GM19438 (cell line): Measurements from ENCODE around the gene SLC31A1.

ENCODE experiments used
- ATAC-seq: cut with Tn5 transposase; IDR thresholded peaks from one replicate; pipeline ENCODE4 v1.9.1; 2021; ENCODE audit warnings: low read depth; ENCODE audit not compliant: unreplicated experiment

The SLC31A1 gene

DNA sequence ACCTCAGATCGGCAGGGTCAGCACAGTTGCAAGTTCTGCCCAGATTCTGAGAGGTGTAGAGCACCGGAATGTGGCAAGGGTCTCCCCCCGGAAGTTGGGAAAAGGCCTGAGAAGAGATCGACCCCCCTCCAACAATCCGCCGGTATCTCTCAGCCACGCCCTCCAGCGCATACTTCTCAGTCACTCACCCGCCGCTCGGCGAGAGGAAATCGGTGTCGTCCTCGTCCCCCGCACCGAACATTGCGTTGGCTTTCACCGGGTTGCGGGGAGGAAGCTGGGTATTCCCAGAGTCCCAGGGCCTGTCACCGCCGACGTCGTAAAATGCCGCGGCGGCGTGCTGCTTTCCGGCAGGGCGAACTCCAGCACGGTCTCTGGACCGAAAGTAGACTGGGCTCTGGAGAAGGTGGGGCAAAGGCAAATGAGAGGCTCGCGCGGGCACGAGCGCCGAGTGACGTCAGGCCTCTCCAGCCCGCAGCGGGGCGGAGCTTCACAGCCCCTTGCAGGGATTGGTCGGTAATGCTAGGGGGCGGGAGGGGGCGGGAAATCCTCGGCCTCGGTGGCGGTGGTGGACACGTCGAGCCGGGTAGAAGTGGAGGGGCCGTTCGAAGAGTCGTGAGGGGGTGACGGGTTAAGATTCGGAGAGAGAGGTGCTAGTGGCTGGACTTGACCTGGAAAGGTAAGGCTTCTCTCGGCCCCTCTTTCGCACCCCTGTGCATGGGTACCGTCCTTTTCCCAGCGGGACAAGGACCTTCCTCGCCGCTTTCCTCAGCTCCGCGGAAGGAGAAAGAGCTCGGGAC lies at the start of gene SLC31A1, which contains the start of gene FKBP15:
TSS of gene SLC31A1 (plus strand) at position 542 of the 797 bp plus-strand sequence. CDS start 34,605 bp downstream, outside the sequence.
TSS of gene FKBP15 (minus strand) at position 275 of the 797 bp plus-strand sequence. CDS start at position 241, 34 bp downstream.
- ATAC-seq, result peak; percentile 84

DNA sequence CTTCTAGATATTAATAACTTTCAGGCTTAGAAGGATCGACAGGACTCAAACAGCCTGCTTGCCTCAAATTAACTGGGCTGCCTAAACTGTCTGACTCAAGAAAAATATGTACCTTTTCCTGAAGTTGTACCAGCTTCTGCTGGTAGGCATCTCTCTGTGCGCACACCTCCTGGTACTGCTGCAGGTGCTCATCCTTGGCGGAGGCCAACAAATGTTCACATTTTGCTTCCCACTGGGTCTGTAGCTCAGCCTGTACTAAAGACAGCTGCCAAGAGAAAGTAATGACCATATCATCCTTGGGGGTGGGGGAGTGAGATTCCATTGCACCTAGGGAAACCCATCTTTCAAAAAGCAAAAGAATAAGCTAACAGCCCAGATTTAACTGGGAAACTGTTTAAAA lies 48.0 kb upstream of the SLC31A1 start:
- no peak for ATAC-seq

DNA sequence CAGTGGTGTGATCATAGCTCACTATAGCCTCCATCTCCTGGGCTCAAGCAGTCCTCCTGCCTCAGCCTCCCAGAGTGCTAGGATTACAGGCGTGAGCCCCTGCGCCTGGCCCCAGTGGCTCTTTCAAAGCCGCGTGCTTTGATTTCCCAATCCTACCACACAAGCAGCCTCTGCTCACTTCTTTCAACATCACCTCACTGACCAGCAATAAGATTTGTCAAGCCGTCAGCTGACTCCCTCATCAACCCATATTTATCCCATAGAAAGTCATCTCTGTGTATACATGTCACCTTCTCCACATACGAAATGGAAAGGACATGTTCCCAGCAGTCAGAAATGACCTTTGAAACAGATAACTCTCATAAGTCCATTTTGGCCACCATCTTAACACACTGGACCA lies 44.5 kb upstream of the SLC31A1 start:
- no peak for ATAC-seq

DNA sequence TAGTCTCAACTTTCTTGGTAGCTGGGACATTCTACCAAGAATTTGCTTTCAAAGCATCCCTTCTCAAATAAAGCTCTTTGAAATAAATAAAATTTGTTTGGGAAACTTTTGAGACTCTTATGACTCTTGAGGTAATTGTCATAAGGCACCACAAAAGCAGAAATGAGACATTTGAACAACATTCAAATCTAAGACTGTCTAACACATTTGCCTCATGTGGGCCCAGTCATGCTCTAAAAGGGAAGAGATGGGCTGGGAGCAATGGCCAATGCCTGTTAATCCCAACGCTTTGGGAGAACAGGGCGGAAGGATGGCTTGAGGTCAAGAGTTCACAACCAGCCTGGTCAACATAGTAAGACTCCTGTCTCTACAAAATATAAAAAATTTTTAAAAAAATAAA lies 44.1 kb upstream of the SLC31A1 start:
- ATAC-seq, result no peak

DNA sequence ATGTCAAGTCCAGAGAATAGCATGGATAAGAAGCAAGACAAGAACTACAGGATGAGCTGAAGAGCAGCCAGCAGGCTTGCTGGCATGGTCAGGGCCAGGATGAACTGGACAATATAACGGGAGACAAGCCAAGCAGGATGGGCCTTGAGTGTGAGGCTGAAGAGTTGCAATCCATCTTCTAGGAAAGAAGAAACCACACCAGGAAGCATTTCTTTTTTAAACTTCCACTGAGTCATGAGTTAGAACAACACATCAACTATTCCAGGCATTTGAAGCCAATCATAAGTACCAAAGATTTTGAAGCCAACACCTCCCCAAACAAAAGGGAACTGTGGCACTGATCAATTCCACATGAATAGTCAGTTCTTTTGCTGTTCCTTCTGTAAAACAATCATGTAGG lies 43.3 kb upstream of the SLC31A1 start:
- ATAC-seq, result no peak

DNA sequence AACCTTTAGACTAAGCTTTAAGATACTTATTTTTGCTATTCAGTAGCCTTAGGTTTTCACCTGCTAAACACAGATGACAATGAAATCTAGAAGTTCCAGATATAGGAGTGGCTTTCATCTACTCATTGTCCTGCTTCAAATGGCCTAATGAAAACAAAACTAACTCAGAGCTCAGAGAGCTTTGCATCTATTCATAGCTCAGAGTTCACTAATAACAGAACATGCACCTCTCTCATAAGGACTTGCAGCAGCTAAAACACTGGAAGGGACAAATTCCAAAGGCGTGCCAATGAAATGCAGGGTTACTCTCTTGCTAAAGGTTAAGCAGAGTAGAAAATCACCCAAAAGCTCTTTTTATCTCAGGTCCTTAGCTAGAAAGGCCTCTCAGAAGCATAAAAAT lies 41.5 kb upstream of the SLC31A1 start:
- no peak for ATAC-seq

DNA sequence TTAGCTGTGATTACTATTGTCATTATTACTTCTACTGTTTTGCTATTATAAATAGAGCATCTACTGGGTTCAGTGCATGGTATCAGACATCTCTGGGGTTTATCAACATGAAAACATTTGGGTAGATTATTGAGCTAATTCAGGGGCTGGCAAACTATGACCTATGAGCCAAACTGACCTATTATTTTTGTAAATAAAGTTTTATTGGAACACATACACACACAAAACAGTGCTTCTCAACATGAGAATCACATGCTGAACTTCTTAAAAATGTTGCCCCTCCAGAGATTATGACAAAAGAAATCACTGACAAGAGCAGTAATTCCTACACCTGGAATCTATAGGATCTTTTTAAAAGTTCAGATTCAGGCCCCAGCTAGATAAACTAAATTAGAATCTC lies 40.2 kb upstream of the SLC31A1 start:
- no peak for ATAC-seq

DNA sequence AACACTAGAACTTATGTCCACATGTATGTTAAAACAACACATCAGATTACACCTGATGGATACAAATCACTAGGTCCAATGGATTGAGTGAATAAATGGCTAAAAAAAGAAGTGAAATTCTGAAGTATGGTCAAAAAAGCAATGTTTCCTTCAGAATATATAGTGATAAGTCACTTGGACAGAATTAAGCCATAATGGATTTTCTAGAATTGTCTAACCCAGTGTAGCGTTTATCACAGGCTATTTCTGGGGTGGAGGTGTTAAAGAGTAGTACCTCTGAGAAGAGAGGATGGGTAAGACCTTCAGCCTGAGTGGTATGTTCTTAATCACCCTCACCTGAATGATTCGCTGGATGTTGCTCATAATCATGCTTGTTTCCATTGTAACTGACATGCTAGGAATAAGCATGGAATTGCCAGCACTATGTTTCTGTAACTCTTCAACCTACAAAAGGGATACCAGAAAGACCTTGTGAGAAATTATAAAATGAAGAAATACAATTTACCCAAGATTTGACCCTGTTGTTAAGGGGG lies 37.3 kb upstream of the SLC31A1 start:
- no peak for ATAC-seq

DNA sequence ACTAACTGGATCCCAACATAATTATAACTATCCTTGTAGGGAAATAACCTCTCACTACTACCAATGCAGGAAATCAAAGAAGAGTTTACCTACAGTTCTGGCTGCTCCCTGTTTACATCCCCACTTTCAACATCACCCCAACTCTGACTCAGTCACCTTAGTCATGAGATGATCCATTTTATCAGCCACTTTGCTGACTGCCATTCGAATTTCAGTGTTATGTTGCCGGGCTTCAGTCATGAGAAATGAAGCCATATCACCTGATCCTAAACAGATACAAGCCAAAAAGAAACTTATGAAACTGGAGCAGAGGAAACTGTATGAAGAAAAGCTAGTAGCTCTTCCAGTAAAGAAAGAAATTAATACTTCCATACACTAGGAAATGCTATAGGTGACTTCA lies 36.8 kb upstream of the SLC31A1 start:
- ATAC-seq, result no peak

DNA sequence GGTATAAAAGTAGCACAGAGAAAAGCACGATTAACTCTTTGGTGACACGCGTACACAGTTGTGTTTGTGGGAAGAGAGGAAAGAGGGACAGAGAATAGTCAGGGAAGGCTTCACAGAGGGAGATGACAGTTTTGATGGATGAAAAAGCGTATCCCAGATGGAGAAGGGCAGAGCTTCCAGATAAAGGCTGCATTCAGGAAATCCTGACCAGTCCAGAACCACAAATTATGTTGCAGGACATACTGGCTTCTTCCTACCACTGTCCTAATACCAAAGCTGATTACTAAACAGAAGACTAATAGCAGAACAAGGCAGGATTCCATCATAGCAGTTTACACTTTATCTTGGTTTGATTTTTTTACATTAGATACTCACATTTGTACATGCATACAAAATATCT lies 36.1 kb upstream of the SLC31A1 start:
- ATAC-seq, result no peak

DNA sequence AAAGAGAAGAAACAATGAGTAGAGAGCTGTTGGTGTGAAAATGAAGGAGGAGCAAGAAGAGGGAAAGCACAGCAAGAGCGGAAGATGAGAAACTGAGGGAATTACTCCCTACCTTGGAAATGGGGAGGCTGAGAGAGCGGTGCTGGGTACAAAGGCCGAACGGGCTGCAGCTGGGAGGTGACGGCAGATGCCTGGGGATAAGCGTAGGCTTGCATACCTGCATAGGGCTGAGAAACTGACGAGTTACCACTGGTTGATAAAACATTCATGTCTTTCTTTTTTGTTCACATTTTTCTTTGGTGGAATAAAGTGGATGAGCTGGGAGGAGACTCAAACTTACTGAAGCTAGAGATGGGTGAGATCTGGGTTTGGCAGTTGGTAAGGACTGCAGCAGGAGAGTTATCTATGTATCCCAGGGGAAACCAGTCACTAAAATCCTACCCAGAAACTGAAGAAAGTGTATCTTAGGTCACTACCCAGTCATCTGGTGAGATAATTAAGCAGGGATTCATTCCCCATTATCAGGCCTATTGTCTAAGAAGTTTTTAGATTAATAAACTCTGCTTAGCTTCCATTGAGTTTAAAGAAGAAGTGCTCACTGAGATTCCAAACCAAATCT lies 35.1 kb upstream of the SLC31A1 start:
- no peak for ATAC-seq

DNA sequence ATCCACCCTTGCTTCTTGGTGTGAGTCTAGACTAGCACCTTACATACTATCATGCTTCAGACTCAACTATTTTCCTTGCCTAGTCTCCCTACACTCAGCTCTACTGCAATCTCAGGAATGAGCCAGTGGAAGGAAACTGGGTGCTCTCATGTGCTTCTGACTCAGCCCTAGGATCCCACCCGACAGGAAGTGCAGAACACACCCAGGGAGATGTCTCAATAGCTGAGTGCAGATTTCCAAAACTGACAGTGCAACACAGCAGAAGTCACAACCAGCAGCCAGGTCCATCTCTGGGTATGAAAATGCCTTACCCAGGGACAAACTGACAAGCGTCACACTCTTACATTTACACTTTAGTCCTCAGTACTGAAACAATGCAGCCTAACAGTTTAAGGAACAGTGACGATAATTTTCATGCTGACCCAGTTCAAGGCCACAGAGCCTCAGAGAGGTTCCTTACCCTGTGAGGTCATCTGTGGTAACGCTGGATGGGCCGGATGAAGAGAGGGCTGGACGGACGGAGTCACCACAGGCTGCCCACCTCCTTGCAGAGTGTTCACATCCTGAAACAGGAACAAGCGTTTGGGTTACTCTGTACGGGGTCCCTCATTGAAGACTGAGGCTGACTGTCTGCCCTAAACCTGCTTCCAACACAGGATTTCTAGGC lies 33.3 kb upstream of the SLC31A1 start:
- ATAC-seq, result no peak

DNA sequence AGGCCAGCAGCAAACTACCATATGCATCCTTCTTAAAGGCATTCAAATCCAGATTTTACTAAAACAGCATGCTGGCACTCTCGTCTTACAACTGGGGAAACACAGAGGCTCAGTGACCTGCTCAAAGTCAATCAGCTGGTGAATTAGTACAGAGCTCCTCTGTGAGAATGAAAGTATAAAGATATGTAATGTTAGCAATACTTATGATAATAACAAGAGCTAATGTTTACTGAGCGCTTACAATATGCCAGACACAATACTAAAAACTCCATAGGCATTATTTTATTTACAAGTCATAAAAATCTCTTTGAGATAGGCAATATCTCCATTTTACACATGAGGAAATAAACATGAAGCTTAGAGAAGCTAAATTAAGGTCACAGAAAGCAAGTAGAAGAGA lies 28.9 kb upstream of the SLC31A1 start:
- no peak for ATAC-seq

DNA sequence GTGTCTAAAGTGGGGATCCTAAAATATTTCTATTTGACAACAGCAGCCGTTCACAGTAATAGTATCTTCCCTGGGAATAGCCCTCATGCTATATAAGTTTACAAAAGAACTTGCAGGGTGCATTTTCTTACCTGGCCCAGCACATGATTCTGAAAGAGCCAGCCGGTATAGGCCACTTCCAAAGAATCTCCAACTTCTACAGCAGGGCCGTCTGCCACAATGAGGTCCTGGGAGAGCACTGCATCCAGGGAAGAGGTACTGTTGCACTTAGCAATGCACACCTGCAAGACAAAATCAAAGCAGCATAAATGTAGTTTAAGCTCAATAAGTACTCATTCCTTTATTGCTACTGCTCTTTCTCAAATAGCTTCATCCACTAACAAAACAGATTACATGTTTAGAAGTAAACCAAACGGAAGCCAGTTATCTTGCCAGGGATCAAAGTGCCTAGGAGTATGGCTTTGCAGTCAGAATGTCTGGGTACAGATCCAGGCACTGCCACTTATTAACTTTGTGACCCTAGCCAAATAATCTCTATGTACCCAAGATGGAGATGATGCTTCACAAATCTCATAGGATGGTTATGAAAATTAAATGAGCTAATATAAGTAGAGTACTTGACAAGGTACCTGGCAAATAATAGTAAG lies 21.5 kb upstream of the SLC31A1 start:
- ATAC-seq, result no peak

DNA sequence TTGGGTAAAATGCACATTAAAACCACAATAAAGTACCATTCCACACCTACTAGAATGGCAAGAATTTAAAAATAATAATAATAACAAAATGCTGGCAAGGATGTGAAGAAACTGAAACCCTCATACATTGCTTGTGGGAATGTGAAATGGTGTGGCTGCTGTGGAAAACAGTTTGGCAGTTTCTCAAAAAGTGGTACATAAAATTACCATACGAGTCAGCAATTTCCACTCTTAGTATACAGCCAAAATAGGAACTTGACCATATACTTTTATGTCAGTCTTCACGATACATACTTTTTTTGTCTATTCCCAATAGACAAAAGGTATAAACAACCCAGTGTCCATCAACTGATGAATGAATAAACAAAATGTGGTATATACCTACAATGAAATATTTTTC lies 15.9 kb upstream of the SLC31A1 start:
- no peak for ATAC-seq

DNA sequence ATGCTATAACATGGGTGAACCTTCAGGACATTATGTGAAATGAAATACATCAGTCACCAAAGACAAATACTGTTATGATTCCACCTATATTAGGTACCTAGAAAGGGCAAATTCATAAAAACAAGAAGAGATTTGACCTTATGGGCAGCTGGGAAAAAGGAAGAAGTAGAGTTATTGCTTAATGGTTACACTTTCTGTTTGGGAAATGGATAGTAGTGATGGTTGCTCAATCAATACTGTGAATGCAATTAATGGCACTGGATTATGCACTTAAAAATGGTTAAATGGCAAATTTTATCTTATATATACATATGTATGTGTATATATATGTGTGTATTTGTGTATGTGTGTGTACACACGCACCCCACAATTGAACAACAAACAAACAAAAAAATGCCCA lies 15.5 kb upstream of the SLC31A1 start:
- no peak for ATAC-seq

DNA sequence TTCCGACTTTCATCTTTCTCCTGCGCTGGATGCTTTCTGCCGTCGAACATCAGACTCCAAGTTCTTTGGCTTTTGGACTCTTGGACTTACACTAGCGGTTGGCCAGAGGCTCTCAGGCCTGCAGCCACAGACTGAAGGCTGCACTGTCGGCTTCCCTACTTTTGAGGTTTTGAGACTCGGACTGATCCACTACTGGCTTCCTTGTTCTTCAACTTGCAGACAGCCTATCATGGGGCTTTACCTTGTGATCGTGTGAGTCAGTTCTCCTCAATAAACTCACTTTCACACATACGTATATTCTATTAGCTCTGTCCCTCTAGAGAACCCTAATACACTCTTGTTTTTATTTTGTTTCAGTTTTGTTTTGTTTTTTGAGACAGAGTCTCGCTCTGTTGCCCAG lies 10.5 kb upstream of the SLC31A1 start:
- no peak for ATAC-seq

DNA sequence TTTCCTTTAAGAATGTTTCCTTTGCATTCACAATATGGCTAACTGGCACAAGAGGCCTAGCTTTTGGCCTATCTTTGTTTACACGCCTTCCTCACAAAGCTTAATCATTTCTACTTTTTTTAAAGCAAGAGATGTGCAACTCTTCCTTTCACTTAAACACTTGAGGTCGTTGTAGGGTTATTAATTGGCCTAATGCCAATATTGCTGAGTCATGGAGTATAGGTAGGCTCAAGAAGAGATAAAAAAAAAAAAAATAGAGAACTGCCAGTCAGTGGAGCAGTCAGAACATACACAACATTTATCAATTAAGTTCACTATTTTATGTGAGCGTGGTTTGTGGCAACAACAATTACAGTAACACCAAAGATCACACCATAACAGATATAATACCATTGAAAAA lies 6.2 kb upstream of the SLC31A1 start:
- no peak for ATAC-seq

DNA sequence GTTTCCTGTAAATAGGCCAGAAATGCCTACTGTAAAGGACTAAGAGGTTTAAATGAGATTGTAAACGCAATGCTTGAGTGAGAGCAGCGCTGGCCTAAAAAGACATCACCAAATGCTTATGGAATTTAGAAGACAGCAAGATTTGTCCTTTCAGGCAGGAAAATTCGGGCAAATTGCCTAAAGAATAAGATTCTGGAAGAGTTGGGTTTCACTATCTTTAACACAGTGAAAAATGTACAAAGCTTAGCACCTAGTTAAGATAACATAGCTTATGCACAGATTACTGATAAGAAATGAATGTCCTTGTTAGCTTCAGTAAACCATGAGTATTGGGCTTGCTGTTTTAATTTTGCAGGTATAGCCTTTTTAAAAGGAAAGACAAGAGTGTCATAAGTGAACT lies 4.9 kb upstream of the SLC31A1 start:
- ATAC-seq, result no peak

DNA sequence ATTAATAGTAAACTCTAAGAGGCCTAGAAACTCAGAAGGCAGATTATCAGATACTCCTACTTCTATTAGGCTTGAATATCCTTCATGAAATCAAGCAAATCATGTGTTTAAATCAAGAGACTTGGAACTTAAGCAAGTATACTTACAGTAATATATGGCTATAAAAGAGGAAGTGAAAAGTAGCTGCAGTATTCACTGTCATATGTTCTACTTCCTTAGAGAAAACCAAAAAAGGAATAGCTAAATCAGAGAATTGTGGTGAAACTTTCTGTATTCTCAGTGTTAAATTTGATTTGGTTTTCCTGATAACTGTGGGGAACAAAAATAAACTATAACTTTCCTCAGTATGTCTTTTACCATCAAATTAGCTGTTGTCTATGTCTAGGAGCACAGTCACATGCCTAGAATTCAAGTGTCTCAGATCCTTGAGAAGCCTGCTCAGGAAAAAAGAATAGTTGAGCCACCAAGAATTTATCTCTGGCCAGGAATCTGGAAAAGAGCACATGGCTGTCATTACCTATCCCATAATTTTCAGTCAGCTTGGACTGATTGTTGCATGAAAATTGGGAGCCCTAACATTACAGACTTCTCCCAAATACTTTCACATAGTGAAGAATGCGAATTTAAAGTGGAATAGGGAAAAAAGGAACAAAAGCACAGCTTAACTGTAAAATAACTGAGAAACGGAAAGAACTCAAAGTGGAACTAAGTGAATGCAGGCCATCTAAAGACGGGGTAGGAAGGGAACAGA lies 2.0 kb upstream of the SLC31A1 start:
- peak; percentile 33 for ATAC-seq
